ENCODE data around the gene CIC. TPM values are rescaled to one million over a fixed set of nuclear protein-coding genes. Genes with fewer than 3 reads are reported as not detected.
"Not testable (repeated sequence)": the region's sequence is repeated elsewhere in the genome, so short reads cannot be mapped to it uniquely, and the experiment has no call there.

CIC gene
- total RNA-seq, 4 donors from 2014 or later: 31.4 to 69.4 (median 49.0) TPM

GRCh38 chr19:42254089-42254849 lies 14.8 kb upstream of the CIC start:
- peak overlapping the region; percentile 72 to 87 for H3K4me3 ChIP-seq
- H3K27me3 ChIP-seq: no peaks in the 10 kb centered on the region
- peak overlapping the region; percentile 95 to 98 (median 98) for H3K27ac ChIP-seq
- ATAC-seq: peak; percentile 32
- TF ChIP-seq EP300 (IDR thresholded peaks at IDR 0.05) (no peak), POLR2A (IDR thresholded peaks at IDR 0.05) (peak in 1 of 2 donors; percentile 4), POLR2AphosphoS5 (IDR thresholded peaks at IDR 0.05) (peak; percentile 38)
- TF ChIP-seq, protein P1, sequence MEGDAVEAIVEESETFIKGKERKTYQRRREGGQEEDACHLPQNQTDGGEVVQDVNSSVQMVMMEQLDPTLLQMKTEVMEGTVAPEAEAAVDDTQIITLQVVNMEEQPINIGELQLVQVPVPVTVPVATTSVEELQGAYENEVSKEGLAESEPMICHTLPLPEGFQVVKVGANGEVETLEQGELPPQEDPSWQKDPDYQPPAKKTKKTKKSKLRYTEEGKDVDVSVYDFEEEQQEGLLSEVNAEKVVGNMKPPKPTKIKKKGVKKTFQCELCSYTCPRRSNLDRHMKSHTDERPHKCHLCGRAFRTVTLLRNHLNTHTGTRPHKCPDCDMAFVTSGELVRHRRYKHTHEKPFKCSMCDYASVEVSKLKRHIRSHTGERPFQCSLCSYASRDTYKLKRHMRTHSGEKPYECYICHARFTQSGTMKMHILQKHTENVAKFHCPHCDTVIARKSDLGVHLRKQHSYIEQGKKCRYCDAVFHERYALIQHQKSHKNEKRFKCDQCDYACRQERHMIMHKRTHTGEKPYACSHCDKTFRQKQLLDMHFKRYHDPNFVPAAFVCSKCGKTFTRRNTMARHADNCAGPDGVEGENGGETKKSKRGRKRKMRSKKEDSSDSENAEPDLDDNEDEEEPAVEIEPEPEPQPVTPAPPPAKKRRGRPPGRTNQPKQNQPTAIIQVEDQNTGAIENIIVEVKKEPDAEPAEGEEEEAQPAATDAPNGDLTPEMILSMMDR (IDR thresholded peaks at IDR 0.05): peak in 1 of 4 experiments; percentile 13
- H3K36me3 ChIP-seq: peaks cover 0 to 8% of the 10 kb centered on the region in 2 donors
- H3K4me1 ChIP-seq: peaks cover 0 to 63% (median 40%) of the 10 kb centered on the region in 3 donors
- H3K9me3 ChIP-seq: no peaks in the 10 kb centered on the region
- 0 to 2% methylated on average over 6 to 10 of the region's 70 CpGs for WGBS, 2 donors (ENCODE audit: low coverage in 1 of 2)

DNA sequence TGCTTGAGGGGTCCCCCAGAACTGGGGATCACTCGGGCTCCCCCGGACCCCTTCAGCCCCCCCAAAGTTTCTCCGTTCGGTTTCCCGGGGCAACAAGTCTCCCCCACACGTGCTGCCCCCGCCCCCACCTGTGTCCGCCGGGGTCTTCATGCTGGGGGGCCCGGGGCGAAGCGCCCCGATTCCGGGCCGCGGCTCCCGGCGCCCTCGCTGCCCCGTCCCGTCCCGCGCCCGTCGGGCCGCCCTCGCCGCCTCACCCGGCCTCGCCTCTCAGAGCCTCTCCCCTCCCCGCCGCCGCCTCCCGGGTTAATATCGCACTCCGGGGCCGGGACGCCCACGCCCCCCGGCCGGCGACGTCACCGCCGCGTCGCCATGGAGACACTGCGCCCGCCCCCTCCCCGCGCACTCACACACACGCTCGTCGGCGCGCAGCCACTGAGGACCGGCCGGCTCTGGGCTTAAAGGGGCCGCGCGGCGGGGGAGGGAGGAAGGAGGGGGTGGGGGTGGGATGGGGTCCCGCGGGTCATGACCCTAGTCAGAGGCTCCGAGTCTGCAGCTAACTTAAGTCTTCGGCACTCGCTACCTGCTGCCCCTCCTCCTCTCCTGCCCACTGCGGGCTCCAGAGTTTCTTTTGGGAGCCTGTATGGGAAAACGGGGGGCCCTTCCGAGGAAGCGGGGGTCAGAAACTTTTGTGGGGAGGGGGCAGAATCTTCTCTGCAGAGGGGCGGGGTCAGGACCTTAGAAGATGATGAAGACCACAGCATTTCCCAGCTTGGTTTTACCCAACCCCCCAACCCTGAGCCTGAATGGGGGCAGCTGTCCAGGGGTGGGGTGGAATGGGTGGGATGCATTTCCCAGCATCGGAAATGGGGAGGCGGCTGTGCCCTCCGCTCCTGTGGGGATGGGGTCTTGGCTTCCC lies 13.9 kb upstream of the CIC start, which contains the start of gene ERF:
ERF (minus strand) TSS at position 279 of the 916 bp plus-strand sequence; CDS start at position 150, 129 bp downstream.
- Histone ChIP-seq H3K27ac (peak within 1 kb of the TSS; percentile 95 to 98 (median 98)), H3K4me3 (peak within 1 kb of the TSS; percentile 72 to 87), H3K4me1 (peaks cover 0 to 55% (median 34%) of the 10 kb centered on the region in 3 donors), H3K36me3 (no peaks in the 10 kb centered on the region), H3K9me3 (no peaks in the 10 kb centered on the region), H3K27me3 (no peaks in the 10 kb centered on the region)
- TF ChIP-seq POLR2AphosphoS5 (IDR thresholded peaks at IDR 0.05) (peak; percentile 98), EP300 (IDR thresholded peaks at IDR 0.05) (no peak), POLR2A (IDR thresholded peaks at IDR 0.05) (peak; percentile 98)
- TF ChIP-seq, protein P1 (IDR thresholded peaks at IDR 0.05): peak in 2 of 4 experiments; percentile 22 to 31
- ATAC-seq: peak; percentile 84
- WGBS, 2 donors (ENCODE audit: low coverage in 1 of 2): 0% methylated on average over 3 of the region's 75 CpGs; no CpG with 5 or more reads in 1 of the 2 donors

GRCh38 chr19:42255766-42256745 lies 13.0 kb upstream of the CIC start:
- ATAC-seq: peak; percentile 3
- WGBS, 2 donors (ENCODE audit: low coverage in 1 of 2): 1 to 2% methylated on average over 9 to 18 of the region's 38 CpGs
- H3K4me3 ChIP-seq: peak overlapping the region; percentile 72 to 87

DNA sequence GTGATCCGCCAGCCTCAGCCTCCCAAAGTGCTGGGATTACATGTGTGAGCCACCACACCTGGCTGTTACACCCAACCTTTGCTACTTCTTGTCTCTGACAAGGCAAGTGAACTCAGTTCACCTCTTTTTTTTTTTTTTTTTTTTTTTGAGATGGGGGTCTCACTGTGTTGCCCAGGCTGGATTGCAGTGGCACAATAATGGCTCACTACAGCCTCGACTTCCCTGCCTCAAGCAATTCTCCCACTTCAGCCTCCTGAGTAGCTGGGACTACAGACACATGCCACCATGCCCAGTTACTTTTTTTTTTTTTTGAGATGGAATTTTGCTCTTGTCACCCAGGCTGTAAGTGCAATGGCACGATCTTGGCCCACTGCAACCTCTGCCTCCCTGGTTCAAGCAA lies 11.2 kb upstream of the CIC start:
- H3K4me3 ChIP-seq, H3K36me3 ChIP-seq, H3K27me3 ChIP-seq, H3K27ac ChIP-seq, ATAC-seq, H3K9me3 ChIP-seq: not testable (repeated sequence)
- peaks cover 0 to 28% (median 6%) of the 10 kb centered on the region in 3 donors for H3K4me1 ChIP-seq
- 86 to 100% methylated on average over 1 to 3 of the region's 3 CpGs for WGBS, 2 donors (ENCODE audit: low coverage in 1 of 2)

More at GRCh38 chr19:42255766-42256745, 13.0 kb upstream of the CIC start:
- Histone ChIP-seq H3K9me3 (no peaks in the 10 kb centered on the region), H3K27me3 (no peaks in the 10 kb centered on the region), H3K4me1 (peaks cover 0 to 45% (median 24%) of the 10 kb centered on the region in 3 donors), H3K27ac (peak overlapping the region; percentile 95 to 98 (median 98)), H3K36me3 (no peaks in the 10 kb centered on the region)
- TF ChIP-seq, protein P1 (IDR thresholded peaks at IDR 0.05): no peak
- TF ChIP-seq POLR2A (IDR thresholded peaks at IDR 0.05): peak in 1 of 2 donors; percentile 10
- no peak for TF ChIP-seq EP300 (IDR thresholded peaks at IDR 0.05)
- TF ChIP-seq POLR2AphosphoS5 (IDR thresholded peaks at IDR 0.05): no peak
